HepG2 (cell line): ENCODE measurements around the gene TMEM198. TPM values are rescaled to one million over a fixed set of nuclear protein-coding genes. Genes with fewer than 3 reads are reported as not detected.

ENCODE experiments used
- AFF4 ChIP-seq: sonication (generic); formaldehyde crosslinking; IDR thresholded peaks from 2 replicates; pipeline ENCODE4 v1.4.0; 2020; ENCODE audit warnings: missing genetic modification reagents
- HIVEP1 ChIP-seq: sonication (generic); formaldehyde crosslinking; IDR thresholded peaks from 2 replicates; pipeline ENCODE4 v1.4.0; 2020; ENCODE audit warnings: mild to moderate bottlenecking, missing genetic modification reagents
- HNRNPL ChIP-seq: fragments of 200-400 bp; formaldehyde crosslinking; IDR thresholded peaks from 2 replicates; pipeline ENCODE4 v1.6.1; 2017; ENCODE audit warnings: mild to moderate bottlenecking, low read depth, low read length
- NCOR1 ChIP-seq: fragments of 200-600 bp; sonication (generic); IDR thresholded peaks from 2 replicates; pipeline ENCODE4 v1.7.0; 2017; ENCODE audit warnings: antibody characterized with exemption, low read length, borderline replicate concordance
- SP1 ChIP-seq, 2 experiments: fragments of 450-650 bp in 1 of 2; sonication (generic) in 1 of 2; formaldehyde crosslinking in 1 of 2; IDR thresholded peaks; 2 replicates each; pipeline versions ENCODE4 v1.4.0 to v1.6.1; 2016 to 2020; ENCODE audit warnings: missing genetic modification reagents in 1 of 2
- TBX3 ChIP-seq: fragments of 450-650 bp; IDR thresholded peaks from 2 replicates; pipeline ENCODE4 v1.6.1; 2017; ENCODE audit warnings: antibody characterized with exemption, mild to moderate bottlenecking, inconsistent platforms, borderline replicate concordance
- ZKSCAN8 ChIP-seq: IDR thresholded peaks from 2 replicates; pipeline ENCODE4 v1.6.1; 2016; ENCODE audit warnings: borderline replicate concordance, missing genetic modification reagents, missing compliant biosample characterization
- ZNF549 ChIP-seq: sonication (generic); formaldehyde crosslinking; IDR thresholded peaks from 2 replicates; pipeline ENCODE4 v1.5.0; 2020; ENCODE audit warnings: missing genetic modification reagents
- ZNF761 ChIP-seq: sonication (generic); formaldehyde crosslinking; conservative IDR thresholded peaks from 2 replicates; pipeline ENCODE4 v1.4.0; 2020; ENCODE audit warnings: mild to moderate bottlenecking, missing genetic modification reagents
- polyA plus RNA-seq, 8 experiments: library from polyadenylated mRNA; depleted of rRNA in 3 of 8; stranded (reverse) in 7 of 8; unstranded in 1 of 8; fragments of >200 nt; fragmentation: Illumina TruSeq in 4 of 8; extraction: Trizol in 4 of 8; gene quantifications; 2 replicates each; pipeline versions ENCODE4 v1.2.1 to v1.2.3, GENCODE V29; 2011 to 2016; ENCODE audit warnings: low read depth in 4 of 8, missing spikeins in 1 of 8, mixed read lengths in 1 of 8; ENCODE audit not compliant: insufficient read depth in 1 of 8
- total RNA-seq, 5 experiments: library from RNA; depleted of rRNA; stranded (reverse); fragments of >200 nt; fragmentation: Illumina TruSeq; extraction: Trizol; gene quantifications; 2 replicates each; pipeline ENCODE4 v1.2.3, GENCODE V29; 2016; ENCODE audit warnings: low read depth in 1 of 5
- TF ChIP-seq, protein P1 (sequence below), 2 experiments: sonication (generic) in 1 of 2; formaldehyde crosslinking in 1 of 2; IDR thresholded peaks; 2 replicates each; pipeline versions ENCODE4 v1.6.1 to v1.9.0; 2014 to 2022; ENCODE audit warnings: antibody characterized with exemption in 1 of 2, borderline replicate concordance in 1 of 2, inconsistent platforms in 1 of 2, low read depth in 1 of 2, missing genetic modification reagents in 1 of 2
- TF ChIP-seq, protein P2 (sequence below): sonication (generic); formaldehyde crosslinking; IDR thresholded peaks from 2 replicates; pipeline ENCODE4 v1.4.0; 2020; ENCODE audit warnings: missing genetic modification reagents, mild to moderate bottlenecking, borderline replicate concordance
- TF ChIP-seq, protein P3 (sequence below): sonication (generic); formaldehyde crosslinking; IDR thresholded peaks from 2 replicates; pipeline ENCODE4; 2020; ENCODE audit warnings: missing genetic modification reagents, mild to moderate bottlenecking, borderline replicate concordance

Gene TMEM198
- total and polyA plus RNA-seq, 2 of the 13 experiments (the other 11 are each of a cell fraction or from before 2014, with no cell fraction given) = 17.3 to 23.5 TPM

- TF ChIP-seq AFF4 (CRISPR knock-in tag) (no peak), SP1 (IDR thresholded peaks at IDR 0.05) (no peak), SP1 (CRISPR knock-in tag; IDR thresholded peaks at IDR 0.05) (peak; percentile 45), NCOR1 (no peak), TBX3 (peak; percentile 71), ZNF761 (CRISPR knock-in tag) (peak; percentile 92; the same call in 1 of the 2 replicates), ZKSCAN8 (no peak), HNRNPL (peak; percentile 97), HIVEP1 (CRISPR knock-in tag) (peak; percentile 82), ZNF549 (no peak)
- TF ChIP-seq, protein P1, sequence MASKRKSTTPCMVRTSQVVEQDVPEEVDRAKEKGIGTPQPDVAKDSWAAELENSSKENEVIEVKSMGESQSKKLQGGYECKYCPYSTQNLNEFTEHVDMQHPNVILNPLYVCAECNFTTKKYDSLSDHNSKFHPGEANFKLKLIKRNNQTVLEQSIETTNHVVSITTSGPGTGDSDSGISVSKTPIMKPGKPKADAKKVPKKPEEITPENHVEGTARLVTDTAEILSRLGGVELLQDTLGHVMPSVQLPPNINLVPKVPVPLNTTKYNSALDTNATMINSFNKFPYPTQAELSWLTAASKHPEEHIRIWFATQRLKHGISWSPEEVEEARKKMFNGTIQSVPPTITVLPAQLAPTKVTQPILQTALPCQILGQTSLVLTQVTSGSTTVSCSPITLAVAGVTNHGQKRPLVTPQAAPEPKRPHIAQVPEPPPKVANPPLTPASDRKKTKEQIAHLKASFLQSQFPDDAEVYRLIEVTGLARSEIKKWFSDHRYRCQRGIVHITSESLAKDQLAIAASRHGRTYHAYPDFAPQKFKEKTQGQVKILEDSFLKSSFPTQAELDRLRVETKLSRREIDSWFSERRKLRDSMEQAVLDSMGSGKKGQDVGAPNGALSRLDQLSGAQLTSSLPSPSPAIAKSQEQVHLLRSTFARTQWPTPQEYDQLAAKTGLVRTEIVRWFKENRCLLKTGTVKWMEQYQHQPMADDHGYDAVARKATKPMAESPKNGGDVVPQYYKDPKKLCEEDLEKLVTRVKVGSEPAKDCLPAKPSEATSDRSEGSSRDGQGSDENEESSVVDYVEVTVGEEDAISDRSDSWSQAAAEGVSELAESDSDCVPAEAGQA (IDR thresholded peaks at IDR 0.05; ENCODE audit: low read depth) = 0 out of 2 replicates have a peak, but pooled peaks have one; percentile 65
- TF ChIP-seq, protein P1 (CRISPR knock-in tag; IDR thresholded peaks at IDR 0.05; ENCODE audit: borderline replicate concordance) = no peak
- TF ChIP-seq, protein P2, sequence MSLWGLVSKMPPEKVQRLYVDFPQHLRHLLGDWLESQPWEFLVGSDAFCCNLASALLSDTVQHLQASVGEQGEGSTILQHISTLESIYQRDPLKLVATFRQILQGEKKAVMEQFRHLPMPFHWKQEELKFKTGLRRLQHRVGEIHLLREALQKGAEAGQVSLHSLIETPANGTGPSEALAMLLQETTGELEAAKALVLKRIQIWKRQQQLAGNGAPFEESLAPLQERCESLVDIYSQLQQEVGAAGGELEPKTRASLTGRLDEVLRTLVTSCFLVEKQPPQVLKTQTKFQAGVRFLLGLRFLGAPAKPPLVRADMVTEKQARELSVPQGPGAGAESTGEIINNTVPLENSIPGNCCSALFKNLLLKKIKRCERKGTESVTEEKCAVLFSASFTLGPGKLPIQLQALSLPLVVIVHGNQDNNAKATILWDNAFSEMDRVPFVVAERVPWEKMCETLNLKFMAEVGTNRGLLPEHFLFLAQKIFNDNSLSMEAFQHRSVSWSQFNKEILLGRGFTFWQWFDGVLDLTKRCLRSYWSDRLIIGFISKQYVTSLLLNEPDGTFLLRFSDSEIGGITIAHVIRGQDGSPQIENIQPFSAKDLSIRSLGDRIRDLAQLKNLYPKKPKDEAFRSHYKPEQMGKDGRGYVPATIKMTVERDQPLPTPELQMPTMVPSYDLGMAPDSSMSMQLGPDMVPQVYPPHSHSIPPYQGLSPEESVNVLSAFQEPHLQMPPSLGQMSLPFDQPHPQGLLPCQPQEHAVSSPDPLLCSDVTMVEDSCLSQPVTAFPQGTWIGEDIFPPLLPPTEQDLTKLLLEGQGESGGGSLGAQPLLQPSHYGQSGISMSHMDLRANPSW (CRISPR knock-in tag) = 0 out of 2 replicates have a peak, but pooled peaks have one; percentile 0
- TF ChIP-seq, protein P3, sequence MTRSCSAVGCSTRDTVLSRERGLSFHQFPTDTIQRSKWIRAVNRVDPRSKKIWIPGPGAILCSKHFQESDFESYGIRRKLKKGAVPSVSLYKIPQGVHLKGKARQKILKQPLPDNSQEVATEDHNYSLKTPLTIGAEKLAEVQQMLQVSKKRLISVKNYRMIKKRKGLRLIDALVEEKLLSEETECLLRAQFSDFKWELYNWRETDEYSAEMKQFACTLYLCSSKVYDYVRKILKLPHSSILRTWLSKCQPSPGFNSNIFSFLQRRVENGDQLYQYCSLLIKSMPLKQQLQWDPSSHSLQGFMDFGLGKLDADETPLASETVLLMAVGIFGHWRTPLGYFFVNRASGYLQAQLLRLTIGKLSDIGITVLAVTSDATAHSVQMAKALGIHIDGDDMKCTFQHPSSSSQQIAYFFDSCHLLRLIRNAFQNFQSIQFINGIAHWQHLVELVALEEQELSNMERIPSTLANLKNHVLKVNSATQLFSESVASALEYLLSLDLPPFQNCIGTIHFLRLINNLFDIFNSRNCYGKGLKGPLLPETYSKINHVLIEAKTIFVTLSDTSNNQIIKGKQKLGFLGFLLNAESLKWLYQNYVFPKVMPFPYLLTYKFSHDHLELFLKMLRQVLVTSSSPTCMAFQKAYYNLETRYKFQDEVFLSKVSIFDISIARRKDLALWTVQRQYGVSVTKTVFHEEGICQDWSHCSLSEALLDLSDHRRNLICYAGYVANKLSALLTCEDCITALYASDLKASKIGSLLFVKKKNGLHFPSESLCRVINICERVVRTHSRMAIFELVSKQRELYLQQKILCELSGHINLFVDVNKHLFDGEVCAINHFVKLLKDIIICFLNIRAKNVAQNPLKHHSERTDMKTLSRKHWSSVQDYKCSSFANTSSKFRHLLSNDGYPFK (CRISPR knock-in tag) = peak; percentile 88
These were observed 2.1 kb upstream of the TMEM198 start (continued) for GRCh38 chr2:219541611-219542180.
